Effector memory CD8-positive, alpha-beta T cell (primary cell): ENCODE results near the gene TMED9.
"Not testable (repeated sequence)": the region's sequence is repeated elsewhere in the genome, so short reads cannot be mapped to it uniquely, and the experiment has no call there.

ENCODE experiments used
- ATAC-seq: fragments of 150-1000 bp; cut with Tn5 transposase; replicated peaks from 2 replicates; pipeline ENCODE4 v1.10.0; 2021; ENCODE audit warnings: mild to moderate bottlenecking, moderate library complexity
- DNase-seq, 3 experiments: peaks; one replicate each; pipeline ENCODE4 v3.0.0; 2021
- H3K27ac Mint-ChIP-seq, 2 donors: one replicate each; pipeline ENCODE4 v1.8.0; 2022; ENCODE audit warnings: mild to moderate bottlenecking in 2 of 2, mixed read lengths in 2 of 2, moderate library complexity in 2 of 2
- H3K27me3 Mint-ChIP-seq, 2 donors: one replicate each; pipeline ENCODE4 v1.8.0; 2022; ENCODE audit warnings: mixed read lengths in 2 of 2
- H3K36me3 Mint-ChIP-seq: one replicate; pipeline ENCODE4 v1.8.0; 2022; ENCODE audit warnings: mild to moderate bottlenecking, moderate library complexity, mixed read lengths; ENCODE audit not compliant: insufficient read depth
- H3K4me1 Mint-ChIP-seq, 2 donors: one replicate each; pipeline ENCODE4 v1.8.0; 2022; ENCODE audit warnings: low read depth in 2 of 2, mixed read lengths in 2 of 2
- H3K4me3 Mint-ChIP-seq, 2 donors: one replicate each; pipeline ENCODE4 v1.8.0; 2022; ENCODE audit warnings: mild to moderate bottlenecking in 2 of 2, mixed read lengths in 2 of 2, moderate library complexity in 2 of 2
- H3K9me3 Mint-ChIP-seq, 2 donors: one replicate each; pipeline ENCODE4 v1.8.0; 2022; ENCODE audit warnings: mixed read lengths in 2 of 2

The TMED9 gene

GRCh38 chr5:177612215-177612673 is 20.2 kb downstream of the TMED9 start:
- H3K4me3 Mint-ChIP-seq = no peak overlapping the region
- no peaks in the 10 kb centered on the region for H3K27me3 Mint-ChIP-seq
- no peak for DNase-seq
- H3K4me1 Mint-ChIP-seq = peaks cover 0 to 2% of the 10 kb centered on the region in 2 donors
- peak overlapping the region in 1 of 2 donors; percentile 30 for H3K27ac Mint-ChIP-seq
- no peak for ATAC-seq
- no peaks in the 10 kb centered on the region for H3K9me3 Mint-ChIP-seq
- H3K36me3 Mint-ChIP-seq = peaks cover 14% of the 10 kb centered on the region

- Mint-ChIP-seq H3K4me1 (peaks cover 0 to 3% of the 10 kb centered on the region in 2 donors), H3K4me3 (no peak overlapping the region), H3K36me3 (peaks cover 29% of the 10 kb centered on the region), H3K27me3 (no peaks in the 10 kb centered on the region), H3K27ac (no peak overlapping the region), H3K9me3 (no peaks in the 10 kb centered on the region)
- no peak for ATAC-seq
- no peak for DNase-seq
Measured at GRCh38 chr5:177620560-177620959, 28.6 kb downstream of the TMED9 start.

GRCh38 chr5:177624172-177624571 is 32.2 kb downstream of the TMED9 start:
- H3K4me3 Mint-ChIP-seq = not testable (repeated sequence)
- peaks cover 14% of the 10 kb centered on the region for H3K36me3 Mint-ChIP-seq

GRCh38 chr5:177630186-177630585 is 38.2 kb downstream of the TMED9 start:
- H3K36me3 Mint-ChIP-seq, H3K4me1 Mint-ChIP-seq: not testable (repeated sequence)

More at GRCh38 chr5:177624172-177624571, 32.2 kb downstream of the TMED9 start:
- H3K27ac Mint-ChIP-seq, DNase-seq, H3K4me1 Mint-ChIP-seq, H3K27me3 Mint-ChIP-seq, H3K9me3 Mint-ChIP-seq, ATAC-seq: not testable (repeated sequence)

GRCh38 chr5:177634912-177635311 is 42.9 kb downstream of the TMED9 start:
- H3K4me3 Mint-ChIP-seq, H3K4me1 Mint-ChIP-seq, DNase-seq, H3K27ac Mint-ChIP-seq, ATAC-seq, H3K27me3 Mint-ChIP-seq, H3K36me3 Mint-ChIP-seq, H3K9me3 Mint-ChIP-seq: not testable (repeated sequence)

More at GRCh38 chr5:177630186-177630585, 38.2 kb downstream of the TMED9 start:
- not testable (repeated sequence) for H3K27me3 Mint-ChIP-seq, H3K27ac Mint-ChIP-seq, DNase-seq, H3K9me3 Mint-ChIP-seq, H3K4me3 Mint-ChIP-seq, ATAC-seq

GRCh38 chr5:177645462-177645861 is 53.5 kb downstream of the TMED9 start:
- not testable (repeated sequence) for H3K36me3 Mint-ChIP-seq, DNase-seq, H3K4me1 Mint-ChIP-seq, H3K4me3 Mint-ChIP-seq, H3K27me3 Mint-ChIP-seq, H3K27ac Mint-ChIP-seq, ATAC-seq, H3K9me3 Mint-ChIP-seq
